Measurements from ENCODE around the gene TMEM219. TPM values are rescaled to one million over a fixed set of nuclear protein-coding genes. Genes with fewer than 3 reads are reported as not detected.
"Not testable (repeated sequence)": the region's sequence is repeated elsewhere in the genome, so short reads cannot be mapped to it uniquely, and the experiment has no call there.

Gene TMEM219
- total and polyA plus RNA-seq, 11 donors, result 58.9 to 121 (median 69.8) TPM

GRCh38 chr16:30016555-30017276 is 54.8 kb downstream of the TMEM219 start:
- intact Hi-C loops (cut with DNase I), result no loop called here
- Histone ChIP-seq H3K27ac (no peak overlapping the region), H3K27me3 (peaks cover 3 to 11% (median 6%) of the 10 kb centered on the region in 9 donors), H3K4me1 (peaks cover 0 to 11% (median 4%) of the 10 kb centered on the region in 12 donors), H3K4me3 (no peak overlapping the region), H3K9me3 (no peaks in the 10 kb centered on the region), H3K36me3 (no peaks in the 10 kb centered on the region)
- TF ChIP-seq, protein P1, sequence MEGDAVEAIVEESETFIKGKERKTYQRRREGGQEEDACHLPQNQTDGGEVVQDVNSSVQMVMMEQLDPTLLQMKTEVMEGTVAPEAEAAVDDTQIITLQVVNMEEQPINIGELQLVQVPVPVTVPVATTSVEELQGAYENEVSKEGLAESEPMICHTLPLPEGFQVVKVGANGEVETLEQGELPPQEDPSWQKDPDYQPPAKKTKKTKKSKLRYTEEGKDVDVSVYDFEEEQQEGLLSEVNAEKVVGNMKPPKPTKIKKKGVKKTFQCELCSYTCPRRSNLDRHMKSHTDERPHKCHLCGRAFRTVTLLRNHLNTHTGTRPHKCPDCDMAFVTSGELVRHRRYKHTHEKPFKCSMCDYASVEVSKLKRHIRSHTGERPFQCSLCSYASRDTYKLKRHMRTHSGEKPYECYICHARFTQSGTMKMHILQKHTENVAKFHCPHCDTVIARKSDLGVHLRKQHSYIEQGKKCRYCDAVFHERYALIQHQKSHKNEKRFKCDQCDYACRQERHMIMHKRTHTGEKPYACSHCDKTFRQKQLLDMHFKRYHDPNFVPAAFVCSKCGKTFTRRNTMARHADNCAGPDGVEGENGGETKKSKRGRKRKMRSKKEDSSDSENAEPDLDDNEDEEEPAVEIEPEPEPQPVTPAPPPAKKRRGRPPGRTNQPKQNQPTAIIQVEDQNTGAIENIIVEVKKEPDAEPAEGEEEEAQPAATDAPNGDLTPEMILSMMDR (IDR thresholded peaks at IDR 0.05), result no peak
- TF ChIP-seq POLR2A (IDR thresholded peaks at IDR 0.05), result no peak
- WGBS, 4 donors, result 66 to 77% (median 73%) methylated on average over 8 of the region's 8 CpGs
- DNase-seq, result peak in 1 of 5 donors; percentile 1
- no peak for ATAC-seq

DNA sequence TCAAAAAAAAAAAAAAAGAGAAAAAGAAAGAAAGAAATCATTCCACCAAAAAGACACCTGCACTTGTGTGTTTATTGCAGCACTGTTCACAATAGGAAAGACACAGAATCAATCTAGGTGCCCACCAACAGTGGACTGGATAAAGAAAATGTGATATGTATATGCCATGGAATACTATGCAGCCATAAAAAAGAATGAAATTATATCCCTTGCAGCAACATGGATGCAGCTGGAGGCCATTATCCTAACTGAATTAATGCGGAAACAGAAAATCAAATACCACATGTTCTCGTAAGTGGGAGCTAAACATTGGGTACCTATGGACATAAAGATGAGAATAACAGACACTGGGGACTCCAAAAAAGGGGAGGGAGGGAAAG is 55.4 kb downstream of the TMEM219 start:
- Histone ChIP-seq H3K4me1 (peaks cover 0 to 13% (median 4%) of the 10 kb centered on the region in 12 donors), H3K27me3 (peaks cover 0 to 5% (median under 1%) of the 10 kb centered on the region in 9 donors), H3K36me3 (no peaks in the 10 kb centered on the region), H3K4me3 (no peak overlapping the region), H3K27ac (no peak overlapping the region), H3K9me3 (no peaks in the 10 kb centered on the region)
- DNase-seq, result no peak
- TF ChIP-seq, protein P1 (IDR thresholded peaks at IDR 0.05), result no peak
- no peak for TF ChIP-seq POLR2A (IDR thresholded peaks at IDR 0.05)
- intact Hi-C loops (cut with DNase I), result no loop called here
- 96 to 98% (median 97%) methylated on average over 2 of the region's 2 CpGs for WGBS, 4 donors
- no peak for ATAC-seq

DNA sequence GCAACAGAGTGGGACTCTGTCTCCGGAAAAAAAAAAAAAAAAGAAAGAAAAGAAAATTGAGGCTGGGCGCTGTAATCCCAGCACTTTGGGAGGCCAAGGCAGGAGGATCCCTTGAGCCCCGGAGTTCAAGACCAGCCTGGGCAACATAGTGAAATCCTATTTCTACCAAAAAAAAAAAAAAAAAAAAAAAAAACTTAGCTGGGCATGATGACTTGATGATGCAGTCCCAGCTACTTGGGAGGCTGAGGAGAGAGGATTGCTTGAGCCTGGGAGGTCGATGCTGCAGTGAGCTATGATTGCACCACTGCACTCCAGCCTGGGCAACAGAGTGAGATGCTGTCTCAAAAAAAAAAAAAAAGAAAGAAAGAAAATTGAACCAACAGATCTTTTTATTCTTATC is 56.1 kb downstream of the TMEM219 start:
- DNase-seq; H3K27ac ChIP-seq; H3K4me3 ChIP-seq; ATAC-seq; H3K9me3 ChIP-seq; H3K36me3 ChIP-seq; H3K27me3 ChIP-seq; intact Hi-C loops (cut with DNase I): not testable (repeated sequence)
- peaks cover 0 to 13% (median 4%) of the 10 kb centered on the region in 12 donors for H3K4me1 ChIP-seq
- 86 to 95% (median 90%) methylated on average over 4 of the region's 4 CpGs for WGBS, 4 donors

DNA sequence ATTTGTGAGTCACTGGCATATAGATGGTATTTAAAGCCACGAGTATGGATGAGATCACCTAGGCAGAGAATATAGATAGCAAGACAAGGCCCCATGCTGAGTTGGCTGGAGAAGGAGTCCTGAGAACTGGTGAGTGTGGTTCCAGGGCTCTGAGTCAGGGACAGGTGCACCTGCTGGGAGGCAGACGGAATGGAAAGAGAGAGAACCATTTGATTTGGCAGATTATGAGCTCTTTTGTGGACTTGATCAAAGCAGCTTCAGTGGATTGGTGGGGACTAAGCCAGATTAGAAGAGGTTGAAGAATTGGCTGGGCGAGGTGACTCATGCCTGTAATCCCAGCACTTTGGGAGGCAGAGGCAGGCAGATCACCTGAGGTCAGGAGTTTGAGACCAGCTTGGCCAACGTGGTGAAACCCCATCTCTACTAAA is 56.9 kb downstream of the TMEM219 start:
- DNase-seq (peak in 1 of 5 donors; percentile 0), ATAC-seq (no peak)
- Histone ChIP-seq H3K9me3 (no peaks in the 10 kb centered on the region), H3K27ac (no peak overlapping the region), H3K4me1 (peaks cover 0 to 13% (median 4%) of the 10 kb centered on the region in 12 donors), H3K27me3 (no peaks in the 10 kb centered on the region), H3K4me3 (no peak overlapping the region), H3K36me3 (no peaks in the 10 kb centered on the region)
- WGBS, 4 donors, result 67 to 78% (median 72%) methylated on average over 4 of the region's 4 CpGs
- intact Hi-C loops (cut with DNase I), result no loop called here
- TF ChIP-seq POLR2A (IDR thresholded peaks at IDR 0.05), result no peak
- TF ChIP-seq, protein P1 (IDR thresholded peaks at IDR 0.05), result no peak

Other genes with a start within 250 kb of the TMEM219 start
- gene C16orf54, start 216.1 kb upstream of the TMEM219 start, total RNA-seq, result 1 to 10 TPM in 2 of 9 donors, under 1 TPM in 7; 0.17 to 4.2 (median 0.60) TPM
- gene C16orf54, start 216.1 kb upstream of the TMEM219 start, polyA plus RNA-seq, result under 1 TPM; 0.15 to 0.28 TPM
- gene ZG16, start 183.8 kb upstream of the TMEM219 start, total RNA-seq, result not detected
- gene ZG16, start 183.8 kb upstream of the TMEM219 start, polyA plus RNA-seq, result under 1 TPM; 0.04 to 0.08 TPM
- 10 to 100 TPM; 16.8 to 40.8 (median 32.2) TPM for gene KIF22, start 171.3 kb upstream of the TMEM219 start, total RNA-seq
- gene KIF22, start 171.3 kb upstream of the TMEM219 start, polyA plus RNA-seq, result 10 to 100 TPM; 12.2 to 91.2 TPM
- gene MAZ, start 155.6 kb upstream of the TMEM219 start, total RNA-seq, result 100 to 1,000 TPM in 2 of 9 donors, 10 to 100 TPM in 7; 58.9 to 137 (median 74.0) TPM
- 100 to 1,000 TPM in 1 of 2 donors, 10 to 100 TPM in 1; 63.2 to 188 TPM for gene MAZ, start 155.6 kb upstream of the TMEM219 start, polyA plus RNA-seq
- 1 to 10 TPM in 5 of 9 donors, under 1 TPM in 3, not detected in 1; 0.38 to 1.8 (median 1.3) TPM for gene PRRT2, start 149.9 kb upstream of the TMEM219 start, total RNA-seq
- gene PRRT2, start 149.9 kb upstream of the TMEM219 start, polyA plus RNA-seq, result 1 to 10 TPM in 1 of 2 donors, under 1 TPM in 1; 0.24 to 3.2 TPM
- gene PAGR1, start 145.9 kb upstream of the TMEM219 start, total RNA-seq, result 10 to 100 TPM; 10.8 to 23.9 (median 12.6) TPM
- gene PAGR1, start 145.9 kb upstream of the TMEM219 start, polyA plus RNA-seq, result 10 to 100 TPM; 29.2 to 32.9 TPM
- 100 to 1,000 TPM in 1 of 9 donors, 10 to 100 TPM in 8; 33.1 to 140 (median 44.6) TPM for gene MVP, start 141.6 kb upstream of the TMEM219 start, total RNA-seq
- gene MVP, start 141.6 kb upstream of the TMEM219 start, polyA plus RNA-seq, result 10 to 100 TPM; 32.9 to 50.6 TPM
- 100 to 1,000 TPM in 2 of 9 donors, 10 to 100 TPM in 7; 57.5 to 143 (median 76.3) TPM for gene CDIPT, start 98.9 kb upstream of the TMEM219 start, total RNA-seq
- gene CDIPT, start 98.9 kb upstream of the TMEM219 start, polyA plus RNA-seq, result 100 to 1,000 TPM in 1 of 2 donors, 10 to 100 TPM in 1; 64.2 to 106 TPM
- 1 to 10 TPM in 5 of 9 donors, under 1 TPM in 3, not detected in 1; 0.16 to 8.9 (median 1.4) TPM for gene SEZ6L2, start 62.5 kb upstream of the TMEM219 start, total RNA-seq
- under 1 TPM; 0.15 to 0.51 TPM for gene SEZ6L2, start 62.5 kb upstream of the TMEM219 start, polyA plus RNA-seq
- 1 to 10 TPM in 2 of 9 donors, under 1 TPM in 4, not detected in 3; 0.20 to 5.3 (median 0.65) TPM for gene ASPHD1, start 61.6 kb upstream of the TMEM219 start, total RNA-seq
- gene ASPHD1, start 61.6 kb upstream of the TMEM219 start, polyA plus RNA-seq, result under 1 TPM in 1 of 2 donors, not detected in 1; 0.54 TPM
- gene KCTD13, start 35.9 kb upstream of the TMEM219 start, total RNA-seq, result 1 to 10 TPM; 3.6 to 9.1 (median 7.2) TPM
- gene KCTD13, start 35.9 kb upstream of the TMEM219 start, polyA plus RNA-seq, result 1 to 10 TPM; 3.6 to 5.0 TPM
- 10 to 100 TPM; 29.5 to 47.9 (median 35.1) TPM for gene TAOK2, start 11.8 kb downstream of the TMEM219 start, total RNA-seq
- 10 to 100 TPM; 36.3 to 37.8 TPM for gene TAOK2, start 11.8 kb downstream of the TMEM219 start, polyA plus RNA-seq
- 10 to 100 TPM; 13.3 to 21.9 (median 17.5) TPM for gene HIRIP3, start 33.5 kb downstream of the TMEM219 start, total RNA-seq
- gene HIRIP3, start 33.5 kb downstream of the TMEM219 start, polyA plus RNA-seq, result 10 to 100 TPM; 20.1 to 27.4 TPM
- 10 to 100 TPM; 27.6 to 65.4 (median 32.6) TPM for gene INO80E, start 34.2 kb downstream of the TMEM219 start, total RNA-seq
- 10 to 100 TPM; 60.9 to 71.5 TPM for gene INO80E, start 34.2 kb downstream of the TMEM219 start, polyA plus RNA-seq
- gene DOC2A, start 48.9 kb downstream of the TMEM219 start, total RNA-seq, result 1 to 10 TPM in 1 of 9 donors, under 1 TPM in 4, not detected in 4; 0.09 to 1.4 (median 0.91) TPM
- gene DOC2A, start 48.9 kb downstream of the TMEM219 start, polyA plus RNA-seq, result under 1 TPM; 0.22 to 0.88 TPM
- not detected for gene C16orf92, start 61.1 kb downstream of the TMEM219 start, total RNA-seq
- gene C16orf92, start 61.1 kb downstream of the TMEM219 start, polyA plus RNA-seq, result not detected
- gene TLCD3B, start 69.2 kb downstream of the TMEM219 start, total RNA-seq, result not detected
- not detected for gene TLCD3B, start 69.2 kb downstream of the TMEM219 start, polyA plus RNA-seq
- gene ALDOA, start 103.7 kb downstream of the TMEM219 start, total RNA-seq, result 1,000 to 10,000 TPM; 2,644 to 5,076 (median 3,574) TPM
- gene ALDOA, start 103.7 kb downstream of the TMEM219 start, polyA plus RNA-seq, result 1,000 to 10,000 TPM; 2,585 to 3,542 TPM
- 10 to 100 TPM; 29.9 to 65.9 (median 41.1) TPM for gene PPP4C, start 113.9 kb downstream of the TMEM219 start, total RNA-seq
- gene PPP4C, start 113.9 kb downstream of the TMEM219 start, polyA plus RNA-seq, result 10 to 100 TPM; 43.5 to 89.0 TPM
- gene TBX6, start 129.8 kb downstream of the TMEM219 start, total RNA-seq, result under 1 TPM in 8 of 9 donors, not detected in 1; 0.39 to 0.95 (median 0.72) TPM
- under 1 TPM; 0.26 to 0.84 TPM for gene TBX6, start 129.8 kb downstream of the TMEM219 start, polyA plus RNA-seq
- 100 to 1,000 TPM in 2 of 9 donors, 10 to 100 TPM in 7; 34.8 to 248 (median 49.3) TPM for gene YPEL3, start 134.1 kb downstream of the TMEM219 start, total RNA-seq
- 100 to 1,000 TPM in 1 of 2 donors, 10 to 100 TPM in 1; 57.1 to 106 TPM for gene YPEL3, start 134.1 kb downstream of the TMEM219 start, polyA plus RNA-seq
- 1 to 10 TPM in 7 of 9 donors, under 1 TPM in 2; 0.36 to 5.3 (median 2.2) TPM for gene GDPD3, start 151.5 kb downstream of the TMEM219 start, total RNA-seq
- 1 to 10 TPM; 1.1 to 2.0 TPM for gene GDPD3, start 151.5 kb downstream of the TMEM219 start, polyA plus RNA-seq
- gene MAPK3, start 161.1 kb downstream of the TMEM219 start, total RNA-seq, result 10 to 100 TPM; 32.9 to 79.4 (median 50.2) TPM
- 10 to 100 TPM; 49.4 to 61.3 TPM for gene MAPK3, start 161.1 kb downstream of the TMEM219 start, polyA plus RNA-seq
- gene CORO1A, start 221.5 kb downstream of the TMEM219 start, total RNA-seq, result 100 to 1,000 TPM in 1 of 9 donors, 10 to 100 TPM in 3, 1 to 10 TPM in 5; 4.3 to 102 (median 8.5) TPM
- gene CORO1A, start 221.5 kb downstream of the TMEM219 start, polyA plus RNA-seq, result 10 to 100 TPM in 1 of 2 donors, 1 to 10 TPM in 1; 6.4 to 16.8 TPM
- gene BOLA2B, start 231.6 kb downstream of the TMEM219 start, total RNA-seq, result 100 to 1,000 TPM in 2 of 9 donors, 10 to 100 TPM in 7; 41.6 to 129 (median 58.2) TPM
- 100 to 1,000 TPM; 140 to 204 TPM for gene BOLA2B, start 231.6 kb downstream of the TMEM219 start, polyA plus RNA-seq
- gene SLX1A, start 231.8 kb downstream of the TMEM219 start, total RNA-seq, result 10 to 100 TPM in 7 of 9 donors, 1 to 10 TPM in 2; 8.2 to 32.2 (median 26.0) TPM
- 10 to 100 TPM; 19.2 to 25.6 TPM for gene SLX1A, start 231.8 kb downstream of the TMEM219 start, polyA plus RNA-seq
- gene SULT1A3, start 237.2 kb downstream of the TMEM219 start, total RNA-seq, result 10 to 100 TPM in 3 of 9 donors, 1 to 10 TPM in 6; 1.2 to 14.9 (median 9.7) TPM
- gene SULT1A3, start 237.2 kb downstream of the TMEM219 start, polyA plus RNA-seq, result 10 to 100 TPM in 1 of 2 donors, 1 to 10 TPM in 1; 5.2 to 10.8 TPM